HG02943 (cell line): ENCODE results near the gene ELMOD2.
A peak's percentile ranks its signal among the peaks of the same experiment; 100 is the strongest.
"Not testable (repeated sequence)": the region's sequence is repeated elsewhere in the genome, so short reads cannot be mapped to it uniquely, and the experiment has no call there.

Experiments
- ATAC-seq: cut with Tn5 transposase; IDR thresholded peaks from one replicate; pipeline ENCODE4 v1.9.1; 2021; ENCODE audit warnings: mild to moderate bottlenecking, low read depth, moderate library complexity; ENCODE audit not compliant: unreplicated experiment

The ELMOD2 gene, protein sequence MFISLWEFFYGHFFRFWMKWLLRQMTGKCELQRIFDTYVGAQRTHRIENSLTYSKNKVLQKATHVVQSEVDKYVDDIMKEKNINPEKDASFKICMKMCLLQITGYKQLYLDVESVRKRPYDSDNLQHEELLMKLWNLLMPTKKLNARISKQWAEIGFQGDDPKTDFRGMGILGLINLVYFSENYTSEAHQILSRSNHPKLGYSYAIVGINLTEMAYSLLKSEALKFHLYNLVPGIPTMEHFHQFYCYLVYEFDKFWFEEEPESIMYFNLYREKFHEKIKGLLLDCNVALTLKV

GRCh38 chr4:140523857-140524742 is at the start of gene ELMOD2:
ELMOD2 (plus strand) TSS chr4:140524168; CDS start chr4:140525429, 1,261 bp downstream.
- ATAC-seq, result peak; percentile 100

DNA sequence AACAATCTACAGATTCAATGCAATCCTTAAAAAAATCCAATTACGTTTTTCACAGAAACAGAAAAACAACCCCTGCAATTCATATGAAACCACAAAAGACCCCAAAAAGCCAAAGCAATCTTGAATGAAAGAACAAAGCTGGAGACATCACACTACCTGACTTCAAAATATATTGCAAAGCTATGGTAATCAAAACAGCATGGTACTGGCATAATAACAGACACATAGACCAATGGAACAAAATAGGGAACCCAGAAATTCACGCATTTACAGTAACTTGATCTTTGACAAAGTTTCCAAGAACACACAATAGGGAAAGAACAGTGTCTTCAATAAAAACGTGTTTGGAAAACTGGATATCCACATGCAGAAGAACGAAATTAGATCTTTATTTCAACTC is 40.5 kb upstream of the ELMOD2 start:
- no peak for ATAC-seq

DNA sequence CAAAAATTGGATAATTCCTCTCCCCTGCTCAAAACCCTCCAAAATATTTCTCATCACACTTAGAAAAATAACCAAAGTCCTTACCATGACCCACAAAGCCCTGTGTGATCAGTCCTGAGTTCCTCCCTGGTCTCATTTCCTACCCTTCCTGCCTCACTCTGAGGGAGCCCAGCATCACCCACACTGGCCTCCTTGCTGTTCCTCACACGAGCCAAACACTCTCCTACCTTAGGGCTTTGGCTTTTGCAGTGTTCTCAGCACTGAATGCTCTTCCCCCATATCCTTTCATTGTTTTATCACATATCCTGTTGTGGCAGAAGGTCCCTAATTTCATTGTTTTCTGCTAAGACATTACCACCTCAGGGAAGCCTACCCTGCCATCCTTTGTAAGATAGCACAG is 38.0 kb upstream of the ELMOD2 start:
- ATAC-seq, result no peak

- ATAC-seq, result no peak
Measured at GRCh38 chr4:140497405-140497746, 26.6 kb upstream of the ELMOD2 start.

DNA sequence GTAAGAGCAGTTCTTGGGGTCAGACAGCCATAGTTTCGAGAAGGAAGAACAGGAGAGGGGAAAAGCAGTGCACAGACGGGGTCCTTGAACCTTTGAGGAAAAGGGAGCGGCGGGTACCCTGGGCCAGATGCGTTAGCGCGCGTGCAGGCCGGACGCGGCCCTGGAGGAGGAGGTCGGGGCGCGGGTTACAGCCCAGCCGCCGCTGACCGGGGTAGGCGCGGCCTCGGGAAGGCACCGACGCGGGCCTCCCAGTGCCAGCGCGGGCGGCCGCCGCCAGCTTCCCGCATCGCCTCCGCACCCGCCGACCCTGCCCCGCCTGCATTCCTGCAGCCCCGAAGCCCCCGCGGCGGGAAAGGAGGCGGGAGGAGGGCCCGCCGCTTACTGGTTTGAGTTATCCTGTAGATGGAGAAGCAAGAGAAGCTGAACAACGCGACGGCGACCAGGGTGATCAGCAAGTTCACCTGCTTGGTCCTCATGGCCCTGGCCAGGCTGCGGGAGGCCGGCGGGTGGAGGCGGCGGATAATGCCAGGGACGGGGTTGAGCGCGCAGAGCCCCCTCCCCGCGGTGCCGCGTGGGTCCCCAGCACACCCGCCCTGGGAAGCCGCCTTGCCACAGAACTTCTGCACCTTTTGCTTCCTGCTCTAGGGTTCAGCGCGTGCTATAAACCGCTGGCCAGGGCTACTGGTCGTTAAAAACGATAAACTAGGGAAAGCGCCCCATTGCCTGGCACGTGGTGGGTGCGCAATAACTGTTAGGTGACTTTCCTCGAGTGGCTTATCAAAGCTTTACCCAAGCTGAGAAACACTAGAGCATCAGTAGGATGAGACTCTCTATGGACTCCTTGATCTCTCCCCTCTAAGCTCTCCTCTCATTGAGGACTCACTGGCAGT is 26.0 kb upstream of the ELMOD2 start, which contains the start of gene MGAT4D:
Gene MGAT4D (minus strand): TSS at position 547 of the 890 bp plus-strand sequence. CDS start 71 bp downstream, at position 476.
- no peak for ATAC-seq

DNA sequence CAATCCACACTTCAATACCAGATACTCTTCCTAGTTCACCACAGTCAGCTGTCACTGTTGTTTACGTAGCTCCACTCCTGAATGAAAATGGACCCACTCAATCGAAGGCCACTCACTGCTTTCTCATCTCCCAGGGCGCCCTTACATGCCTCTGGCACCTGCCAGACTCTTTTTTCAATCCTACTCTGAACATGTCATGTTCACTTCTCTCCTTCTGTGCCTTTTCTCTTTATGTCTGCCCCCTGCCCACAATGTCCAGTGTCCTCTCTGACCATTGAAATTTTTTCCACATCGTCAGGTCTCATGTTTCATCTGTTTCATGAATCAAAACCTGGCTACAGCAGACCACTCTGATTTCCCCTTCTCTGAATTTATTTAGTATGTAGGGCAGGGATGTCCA is 24.6 kb upstream of the ELMOD2 start:
- ATAC-seq, result no peak

DNA sequence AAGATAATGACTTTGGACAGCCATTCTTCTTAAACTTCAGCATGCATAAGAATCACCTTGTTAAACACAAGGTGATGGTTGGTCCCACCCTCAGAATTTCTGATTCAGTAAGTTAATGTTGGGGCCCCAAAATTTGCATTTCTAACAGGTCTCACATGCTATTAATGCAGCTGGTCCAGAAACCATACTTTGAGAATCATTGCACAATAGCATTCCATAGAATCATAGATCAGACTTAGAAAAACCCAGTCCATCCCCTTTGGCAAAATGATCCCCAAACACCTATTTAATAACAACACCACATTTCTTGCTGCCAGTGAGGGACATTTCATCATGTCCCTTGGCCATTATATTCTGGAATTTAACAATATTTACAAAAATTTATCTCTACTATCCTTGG is 19.7 kb upstream of the ELMOD2 start:
- ATAC-seq, result no peak

DNA sequence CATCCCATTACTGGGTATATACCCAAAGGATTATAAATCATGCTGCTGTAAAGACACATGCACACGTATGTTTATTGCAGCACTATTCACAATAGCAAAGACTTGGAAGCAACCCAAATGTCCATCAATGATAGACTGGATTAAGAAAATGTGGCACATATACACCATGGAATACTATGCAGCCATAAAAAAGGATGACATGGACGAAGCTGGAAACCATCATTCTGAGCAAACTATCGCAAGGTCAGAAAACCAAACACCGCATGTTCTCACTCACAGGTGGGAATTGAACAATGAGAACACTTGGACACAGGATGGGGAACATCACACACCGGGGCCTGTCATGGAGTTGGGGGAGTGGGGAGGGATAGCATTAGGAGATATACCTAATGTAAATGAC is 10.2 kb upstream of the ELMOD2 start:
- ATAC-seq, result not testable (repeated sequence)

- ATAC-seq, result no peak
Measured at GRCh38 chr4:140515423-140515822, 8.5 kb upstream of the ELMOD2 start.

GRCh38 chr4:140523370-140523856 is 555 bp upstream of the ELMOD2 start:
- ATAC-seq, result peak; percentile 5

GRCh38 chr4:140529434-140529833 is 5.5 kb downstream of the ELMOD2 start:
- ATAC-seq, result no peak

- no peak for ATAC-seq
Measured at GRCh38 chr4:140533951-140534480, 10.0 kb downstream of the ELMOD2 start.

DNA sequence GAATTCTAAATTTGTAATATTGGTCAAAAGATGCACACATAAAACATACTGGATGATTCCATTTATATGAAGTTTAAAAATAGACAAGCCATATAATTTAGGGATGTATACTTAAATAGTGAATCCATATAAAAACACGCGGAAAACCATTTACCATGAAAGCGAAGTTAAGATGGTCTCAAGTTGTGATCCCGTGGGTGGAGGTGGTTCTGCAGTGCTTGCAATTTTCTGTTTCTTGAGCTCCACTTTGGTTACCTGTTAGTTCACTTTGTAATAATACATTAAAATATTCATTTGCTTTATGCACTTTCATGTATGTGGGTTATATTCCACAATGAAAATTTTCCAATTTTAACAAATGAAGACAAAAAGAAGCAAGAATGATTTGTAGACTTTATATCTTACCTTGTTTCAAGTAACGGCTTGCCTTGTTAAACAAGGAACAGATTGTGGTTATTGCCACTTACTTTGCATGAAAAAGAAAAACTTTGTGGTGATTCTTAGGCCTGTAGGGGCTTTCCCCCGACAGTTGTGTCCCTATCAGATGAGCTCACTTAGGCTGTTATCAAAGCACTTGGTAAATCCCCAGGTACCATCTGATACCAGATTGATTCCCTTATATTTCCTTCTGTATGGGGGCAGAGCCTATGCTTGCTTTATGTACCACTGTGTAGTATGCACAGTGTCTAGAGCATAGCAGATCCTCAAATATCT is 32.6 kb downstream of the ELMOD2 start:
- ATAC-seq, result peak; percentile 99

GRCh38 chr4:140557831-140558435 is 34.0 kb downstream of the ELMOD2 start:
- no peak for ATAC-seq

DNA sequence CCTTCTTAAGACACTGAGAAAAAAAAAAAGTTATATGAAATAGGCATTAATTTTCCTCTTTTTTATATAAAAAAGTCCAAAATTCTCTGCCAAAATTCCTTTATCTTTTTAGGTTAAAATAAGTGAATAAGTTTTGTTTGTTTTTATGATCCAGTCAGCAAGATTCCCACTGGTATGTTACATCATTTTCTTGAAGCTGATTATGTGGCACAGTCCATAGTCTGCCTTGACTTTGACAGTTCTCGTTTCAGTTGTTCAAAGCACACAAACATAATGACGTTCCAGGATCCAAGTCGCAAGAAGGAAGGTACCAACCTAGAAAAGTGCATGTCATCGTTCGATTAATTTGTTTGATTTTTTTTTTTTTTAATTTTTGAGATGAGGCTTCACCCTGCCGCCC is 35.7 kb downstream of the ELMOD2 start:
- no peak for ATAC-seq

DNA sequence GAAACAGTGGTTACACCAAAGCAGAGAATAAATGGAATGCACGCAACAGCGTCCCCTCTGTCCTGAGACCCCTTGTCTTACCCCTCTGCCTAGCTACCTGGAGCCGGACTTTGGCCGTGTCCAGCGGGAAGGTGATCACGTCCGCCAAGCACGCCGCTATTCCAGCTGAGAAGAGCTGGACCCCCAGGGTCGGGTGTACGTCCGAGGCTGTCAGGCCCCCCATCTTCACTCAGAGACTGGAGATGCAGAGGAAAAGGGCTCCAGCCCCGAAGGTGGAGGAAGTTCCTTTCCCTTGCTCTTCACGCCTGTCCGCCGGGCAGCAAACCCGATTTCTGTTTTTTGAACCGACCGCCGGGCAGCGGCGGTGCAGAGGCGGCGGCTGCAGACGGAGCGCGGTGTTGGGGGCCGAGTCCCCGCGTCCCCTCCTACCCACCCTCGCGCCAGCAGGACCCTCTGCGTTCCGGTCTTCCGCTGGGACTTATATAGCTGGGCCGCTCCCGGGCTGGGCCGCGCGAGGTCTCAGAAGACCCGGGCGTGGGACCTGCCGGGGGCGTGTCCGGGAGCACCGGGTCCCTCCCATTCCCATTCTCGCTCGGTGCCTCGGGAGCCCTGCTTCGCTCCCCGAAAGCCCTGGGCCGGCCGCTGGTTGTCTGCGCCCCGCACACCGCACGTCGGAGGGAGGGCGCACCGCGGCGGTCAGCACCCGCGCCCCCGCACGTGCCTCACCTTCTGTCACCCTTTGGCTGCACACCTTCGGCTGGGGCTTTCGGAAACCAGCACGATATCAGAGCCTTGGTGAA is 44.7 kb downstream of the ELMOD2 start, which contains the start of gene UCP1:
Gene UCP1 (minus strand): TSS at position 455 of the 800 bp plus-strand sequence. CDS start 232 bp downstream, at position 223.
- ATAC-seq, result no peak

DNA sequence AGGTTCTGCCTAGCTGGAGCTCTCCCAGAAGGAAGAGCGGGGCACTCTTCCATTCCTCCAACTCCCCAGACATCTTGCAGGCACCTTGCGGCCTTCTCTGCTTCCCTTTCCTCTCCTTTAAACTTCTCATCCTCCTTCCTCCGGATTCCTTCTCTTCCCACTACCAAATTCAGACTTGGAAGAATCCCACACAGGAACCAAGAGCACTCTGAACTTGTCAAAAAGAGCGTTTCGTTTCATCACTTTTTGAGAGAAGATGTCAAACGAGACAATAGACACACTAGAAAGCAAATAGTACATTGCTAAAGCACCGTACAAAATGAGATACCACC is 45.3 kb downstream of the ELMOD2 start:
- ATAC-seq, result no peak

GRCh38 chr4:140571620-140572019 is 47.7 kb downstream of the ELMOD2 start:
- ATAC-seq, result no peak
